ENCODE data around the gene DCLK1. TPM values are rescaled to one million over a fixed set of nuclear protein-coding genes. Genes with fewer than 3 reads are reported as not detected.

The DCLK1 gene
- total RNA-seq, 1 experiment from 2014 or later = 0.10 TPM

DNA sequence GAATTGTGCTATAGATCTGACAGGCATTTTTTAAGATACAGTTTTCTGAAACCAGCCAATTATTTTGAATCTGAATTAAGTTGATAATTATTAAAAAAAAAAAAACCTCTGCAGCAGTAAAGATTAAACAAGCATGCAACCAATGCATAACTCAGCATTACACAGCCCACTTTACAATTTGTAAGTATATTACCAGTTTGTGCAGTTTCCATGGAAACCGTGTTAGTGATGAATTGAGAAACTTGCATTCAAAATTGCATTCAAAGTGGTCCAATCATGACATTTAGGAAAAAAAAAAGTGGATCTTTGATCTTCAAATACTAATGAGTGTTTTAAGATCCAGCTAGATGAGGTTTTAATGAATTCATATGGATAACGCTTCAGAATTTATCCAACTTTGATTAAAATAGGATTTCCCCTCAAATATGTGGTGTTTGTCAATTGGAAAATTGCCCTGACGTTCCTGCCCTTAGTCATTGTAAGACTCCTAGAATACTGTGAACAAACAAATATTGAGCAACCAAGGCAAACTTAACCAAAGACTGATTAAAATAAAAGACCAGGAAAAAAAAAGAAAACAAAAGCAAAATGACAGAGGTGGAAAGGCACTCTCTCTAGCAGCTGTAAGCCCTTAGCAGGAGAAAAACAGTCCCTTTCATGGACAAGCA, 339.9 kb downstream of the DCLK1 start (continued):
- TF ChIP-seq, protein P1, sequence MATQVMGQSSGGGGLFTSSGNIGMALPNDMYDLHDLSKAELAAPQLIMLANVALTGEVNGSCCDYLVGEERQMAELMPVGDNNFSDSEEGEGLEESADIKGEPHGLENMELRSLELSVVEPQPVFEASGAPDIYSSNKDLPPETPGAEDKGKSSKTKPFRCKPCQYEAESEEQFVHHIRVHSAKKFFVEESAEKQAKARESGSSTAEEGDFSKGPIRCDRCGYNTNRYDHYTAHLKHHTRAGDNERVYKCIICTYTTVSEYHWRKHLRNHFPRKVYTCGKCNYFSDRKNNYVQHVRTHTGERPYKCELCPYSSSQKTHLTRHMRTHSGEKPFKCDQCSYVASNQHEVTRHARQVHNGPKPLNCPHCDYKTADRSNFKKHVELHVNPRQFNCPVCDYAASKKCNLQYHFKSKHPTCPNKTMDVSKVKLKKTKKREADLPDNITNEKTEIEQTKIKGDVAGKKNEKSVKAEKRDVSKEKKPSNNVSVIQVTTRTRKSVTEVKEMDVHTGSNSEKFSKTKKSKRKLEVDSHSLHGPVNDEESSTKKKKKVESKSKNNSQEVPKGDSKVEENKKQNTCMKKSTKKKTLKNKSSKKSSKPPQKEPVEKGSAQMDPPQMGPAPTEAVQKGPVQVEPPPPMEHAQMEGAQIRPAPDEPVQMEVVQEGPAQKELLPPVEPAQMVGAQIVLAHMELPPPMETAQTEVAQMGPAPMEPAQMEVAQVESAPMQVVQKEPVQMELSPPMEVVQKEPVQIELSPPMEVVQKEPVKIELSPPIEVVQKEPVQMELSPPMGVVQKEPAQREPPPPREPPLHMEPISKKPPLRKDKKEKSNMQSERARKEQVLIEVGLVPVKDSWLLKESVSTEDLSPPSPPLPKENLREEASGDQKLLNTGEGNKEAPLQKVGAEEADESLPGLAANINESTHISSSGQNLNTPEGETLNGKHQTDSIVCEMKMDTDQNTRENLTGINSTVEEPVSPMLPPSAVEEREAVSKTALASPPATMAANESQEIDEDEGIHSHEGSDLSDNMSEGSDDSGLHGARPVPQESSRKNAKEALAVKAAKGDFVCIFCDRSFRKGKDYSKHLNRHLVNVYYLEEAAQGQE (IDR thresholded peaks at IDR 0.05; ENCODE audit: low read depth) = no peak
- TF ChIP-seq, protein P2, sequence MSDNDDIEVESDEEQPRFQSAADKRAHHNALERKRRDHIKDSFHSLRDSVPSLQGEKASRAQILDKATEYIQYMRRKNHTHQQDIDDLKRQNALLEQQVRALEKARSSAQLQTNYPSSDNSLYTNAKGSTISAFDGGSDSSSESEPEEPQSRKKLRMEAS (IDR thresholded peaks at IDR 0.05) = no peak
- TF ChIP-seq EZH2 (IDR thresholded peaks at IDR 0.05) (no peak), SRF (IDR thresholded peaks at IDR 0.05; ENCODE audit: low read depth) (no peak), RAD21 (IDR thresholded peaks at IDR 0.05; ENCODE audit: low read depth) (no peak)

DNA sequence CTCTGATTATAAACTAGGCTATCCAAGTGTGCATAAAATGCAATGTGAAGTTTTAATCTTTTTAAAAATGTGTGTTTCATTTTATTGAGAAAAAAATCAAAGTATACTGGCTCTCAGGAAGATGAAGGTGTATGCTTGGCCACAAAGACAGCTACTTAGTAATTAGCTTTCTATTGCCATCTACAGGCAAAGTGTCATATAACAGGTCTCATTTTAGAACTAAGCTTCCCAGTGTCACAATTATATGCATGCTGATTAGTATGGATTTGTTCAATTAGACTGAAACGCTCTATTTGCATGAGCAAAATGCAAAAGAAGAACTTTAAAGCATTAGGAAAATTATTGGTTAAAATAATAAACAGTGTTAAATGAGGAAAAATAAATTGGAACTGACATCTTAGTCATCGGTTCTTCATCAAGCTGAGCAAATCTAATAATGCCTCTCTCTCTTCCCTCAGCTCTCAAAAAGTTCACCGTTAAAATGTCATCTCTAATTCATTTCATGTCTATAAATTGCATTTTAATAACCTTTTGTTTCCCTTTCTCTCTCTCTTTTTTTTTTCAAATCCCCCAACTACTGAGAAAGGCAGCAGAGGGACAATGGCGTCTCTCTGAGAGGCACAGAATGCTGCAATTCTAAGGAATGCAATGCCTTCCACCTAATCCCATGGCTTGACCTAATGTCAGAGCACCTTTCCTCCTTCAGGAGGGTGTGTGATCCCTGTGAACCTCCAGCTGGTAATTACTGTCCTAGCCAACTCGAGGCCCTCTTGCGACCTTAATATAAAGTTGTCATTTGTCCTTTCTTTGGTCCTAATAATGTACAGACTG, 341.6 kb downstream of the DCLK1 start:
- CTCF ChIA-PET = interaction anchor here (0.6 to 1.9 kb wide), 16 partner anchors 8 to 625 kb away, joined by 3 to 17 read pairs (median 4); no protein-coding TSS in a partner anchor
- H3K9ac ChIP-seq (ENCODE audit: low read length) = no peak overlapping the region
- H2AFZ ChIP-seq (ENCODE audit: low read depth, low read length, poor library complexity, severe bottlenecking) = no peak overlapping the region
- H4K20me1 ChIP-seq (ENCODE audit: insufficient read depth) = no peaks in the 10 kb centered on the region
- H3K9me2 ChIP-seq (ENCODE audit: insufficient read depth) = no peaks in the 10 kb centered on the region
- H3K9me3 ChIP-seq (ENCODE audit: control insufficient read depth in 1 of 2, insufficient read depth in 1 of 2, low read depth in 1 of 2, low read length in 2 of 2) = no peaks in the 10 kb centered on the region
- H3K27ac ChIP-seq (ENCODE audit: low read depth, low read length) = no peak overlapping the region
- H3K36me3 ChIP-seq (ENCODE audit: control insufficient read depth in 1 of 2, insufficient read depth in 2 of 2, low read length in 2 of 2) = no peaks in the 10 kb centered on the region
- no peaks in the 10 kb centered on the region for H3K4me1 ChIP-seq (ENCODE audit: control insufficient read depth in 1 of 2, insufficient read depth in 2 of 2, low read length in 2 of 2)
- H3K4me2 ChIP-seq (ENCODE audit: low read length) = no peak overlapping the region
- no TSS peak for BruUV-seq (replicated peaks)
- RAD21 ChIA-PET (ENCODE audit: low non-redundant PET in 1 of 2, low total read pairs in 2 of 2, uncharacterized antibody in 2 of 2, unreplicated experiment in 2 of 2) = interaction anchor here in 1 of 2 experiments (0.7 kb wide), 1 partner anchor 603 kb away, joined by 4 read pairs; no protein-coding TSS in a partner anchor
- peak; percentile 7 for DNase-seq (ENCODE audit: low read depth, low spot score)
- POLR2A ChIA-PET = interaction anchor here (1.3 kb wide), 1 partner anchor 16 kb away, joined by 3 read pairs; no protein-coding TSS in a partner anchor
- peak; percentile 75 for ATAC-seq
- intact Hi-C loops (cut with micrococcal nuclease) = no loop called here
- peaks cover 33% of the 10 kb centered on the region; the same call in 1 of the 2 replicates for H3K27me3 ChIP-seq (ENCODE audit: insufficient read depth, low read length)
- H3K4me3 ChIP-seq (replicated peaks in 1 of 2; ENCODE audit: low read depth in 1 of 2, low read length in 2 of 2) = no peak overlapping the region
- no peaks in the 10 kb centered on the region for H3K79me2 ChIP-seq (ENCODE audit: insufficient read depth, low read length)
- no peak for TF ChIP-seq CEBPB (IDR thresholded peaks at IDR 0.05; ENCODE audit: low read depth)
- TF ChIP-seq, protein P3, sequence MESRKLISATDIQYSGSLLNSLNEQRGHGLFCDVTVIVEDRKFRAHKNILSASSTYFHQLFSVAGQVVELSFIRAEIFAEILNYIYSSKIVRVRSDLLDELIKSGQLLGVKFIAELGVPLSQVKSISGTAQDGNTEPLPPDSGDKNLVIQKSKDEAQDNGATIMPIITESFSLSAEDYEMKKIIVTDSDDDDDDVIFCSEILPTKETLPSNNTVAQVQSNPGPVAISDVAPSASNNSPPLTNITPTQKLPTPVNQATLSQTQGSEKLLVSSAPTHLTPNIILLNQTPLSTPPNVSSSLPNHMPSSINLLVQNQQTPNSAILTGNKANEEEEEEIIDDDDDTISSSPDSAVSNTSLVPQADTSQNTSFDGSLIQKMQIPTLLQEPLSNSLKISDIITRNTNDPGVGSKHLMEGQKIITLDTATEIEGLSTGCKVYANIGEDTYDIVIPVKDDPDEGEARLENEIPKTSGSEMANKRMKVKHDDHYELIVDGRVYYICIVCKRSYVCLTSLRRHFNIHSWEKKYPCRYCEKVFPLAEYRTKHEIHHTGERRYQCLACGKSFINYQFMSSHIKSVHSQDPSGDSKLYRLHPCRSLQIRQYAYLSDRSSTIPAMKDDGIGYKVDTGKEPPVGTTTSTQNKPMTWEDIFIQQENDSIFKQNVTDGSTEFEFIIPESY (IDR thresholded peaks at IDR 0.05; ENCODE audit: extremely low read depth, insufficient replicate concordance, low read length) = no peak
- TF ChIP-seq RAD21 (IDR thresholded peaks at IDR 0.05; ENCODE audit: low read depth) = peak; percentile 37
- no peak for TF ChIP-seq ZNF274 (IDR thresholded peaks at IDR 0.05; ENCODE audit: low read depth, low read length)
- TF ChIP-seq, protein P1 (IDR thresholded peaks at IDR 0.05; ENCODE audit: low read depth) = no peak
- TF ChIP-seq, protein P4, sequence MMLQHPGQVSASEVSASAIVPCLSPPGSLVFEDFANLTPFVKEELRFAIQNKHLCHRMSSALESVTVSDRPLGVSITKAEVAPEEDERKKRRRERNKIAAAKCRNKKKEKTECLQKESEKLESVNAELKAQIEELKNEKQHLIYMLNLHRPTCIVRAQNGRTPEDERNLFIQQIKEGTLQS (IDR thresholded peaks at IDR 0.05) = no peak
- no peak for TF ChIP-seq JUND (IDR thresholded peaks at IDR 0.05)
- TF ChIP-seq, protein P2 (IDR thresholded peaks at IDR 0.05) = no peak
- TF ChIP-seq EGR1 (IDR thresholded peaks at IDR 0.05; ENCODE audit: low read depth) = no peak
